BLaER1 (cell line): ENCODE results near the gene ARF3.

Experiments used
- H3K27ac ChIP-seq: shearing (Covaris generic); formaldehyde crosslinking; 2 replicates; pipeline ENCODE4 v1.8.1; 2022
- H3K27me3 ChIP-seq: shearing (Covaris generic); formaldehyde crosslinking; 2 replicates; pipeline ENCODE4 v1.8.1; 2022
- H3K36me3 ChIP-seq: shearing (Covaris generic); formaldehyde crosslinking; 2 replicates; pipeline ENCODE4 v1.8.1; 2022
- H3K4me1 ChIP-seq: shearing (Covaris generic); formaldehyde crosslinking; 2 replicates; pipeline ENCODE4 v1.8.1; 2022
- H3K4me2 ChIP-seq: shearing (Covaris generic); formaldehyde crosslinking; 2 replicates; pipeline ENCODE4 v1.8.1; 2022
- H3K4me3 ChIP-seq: shearing (Covaris generic); formaldehyde crosslinking; 2 replicates; pipeline ENCODE4 v1.8.1; 2022
- H3K9ac ChIP-seq: shearing (Covaris generic); formaldehyde crosslinking; 2 replicates; pipeline ENCODE4 v1.8.1; 2022
- H3K9me3 ChIP-seq: shearing (Covaris generic); formaldehyde crosslinking; 2 replicates; pipeline ENCODE4 v1.8.1; 2022
- H4K20me1 ChIP-seq: shearing (Covaris generic); formaldehyde crosslinking; 2 replicates; pipeline ENCODE4 v1.8.1; 2022
- Cebpa-rat ChIP-seq: shearing (Covaris generic); IDR thresholded peaks from 2 replicates; pipeline ENCODE4 v1.8.1; 2022

The ARF3 gene

DNA sequence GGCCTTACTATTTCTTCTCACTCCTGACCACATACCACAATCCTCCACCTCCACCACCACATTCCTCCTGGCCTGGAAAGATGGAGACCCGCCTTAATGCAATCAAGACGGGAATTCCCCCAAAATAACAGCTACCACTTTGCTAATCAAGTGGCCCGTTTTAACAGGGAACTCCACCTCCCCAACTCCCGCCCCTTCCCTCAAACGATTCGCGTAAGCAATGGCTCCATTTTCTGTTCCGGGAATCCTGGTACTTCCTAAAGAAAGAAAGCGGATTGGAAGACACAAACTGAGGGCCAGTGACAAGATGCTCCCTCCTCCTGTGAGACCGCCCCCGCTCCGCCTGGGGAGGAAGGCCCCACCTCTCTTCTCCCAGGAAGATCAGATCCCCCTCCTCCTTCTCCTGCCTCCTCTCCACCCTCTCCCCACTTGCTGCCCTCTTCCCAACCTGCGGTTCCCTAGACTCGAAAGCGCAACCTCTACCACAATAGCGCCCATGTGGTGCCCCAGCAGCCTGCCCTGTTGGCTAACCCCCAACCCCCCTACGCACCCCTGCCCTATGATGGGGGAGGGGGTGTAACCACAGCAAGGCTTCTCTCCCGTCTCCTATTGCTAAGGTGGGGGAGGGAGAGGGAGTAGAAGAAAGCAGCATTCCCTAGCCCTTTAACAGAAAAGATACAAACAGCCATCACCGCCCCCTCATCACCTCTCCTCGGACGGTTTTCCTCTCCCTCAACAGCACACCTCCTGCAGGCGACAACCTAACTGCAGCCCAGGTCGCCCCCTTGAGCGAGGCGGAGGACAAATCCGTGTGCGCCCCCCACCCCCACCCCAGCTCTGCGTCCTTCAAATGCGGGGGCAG is 777 bp downstream of the ARF3 start:
- peak overlapping the region; percentile 96 for H3K4me2 ChIP-seq
- peaks cover 51% of the 10 kb centered on the region for H4K20me1 ChIP-seq
- no peak for TF ChIP-seq Cebpa-rat
- H3K9me3 ChIP-seq: no peaks in the 10 kb centered on the region
- peak overlapping the region; percentile 81 for H3K4me3 ChIP-seq
- H3K36me3 ChIP-seq: peaks cover 35% of the 10 kb centered on the region
- H3K4me1 ChIP-seq: peaks cover 38% of the 10 kb centered on the region
- peak overlapping the region; percentile 71 for H3K27ac ChIP-seq
- no peaks in the 10 kb centered on the region for H3K27me3 ChIP-seq
- peak overlapping the region; percentile 83 for H3K9ac ChIP-seq

DNA sequence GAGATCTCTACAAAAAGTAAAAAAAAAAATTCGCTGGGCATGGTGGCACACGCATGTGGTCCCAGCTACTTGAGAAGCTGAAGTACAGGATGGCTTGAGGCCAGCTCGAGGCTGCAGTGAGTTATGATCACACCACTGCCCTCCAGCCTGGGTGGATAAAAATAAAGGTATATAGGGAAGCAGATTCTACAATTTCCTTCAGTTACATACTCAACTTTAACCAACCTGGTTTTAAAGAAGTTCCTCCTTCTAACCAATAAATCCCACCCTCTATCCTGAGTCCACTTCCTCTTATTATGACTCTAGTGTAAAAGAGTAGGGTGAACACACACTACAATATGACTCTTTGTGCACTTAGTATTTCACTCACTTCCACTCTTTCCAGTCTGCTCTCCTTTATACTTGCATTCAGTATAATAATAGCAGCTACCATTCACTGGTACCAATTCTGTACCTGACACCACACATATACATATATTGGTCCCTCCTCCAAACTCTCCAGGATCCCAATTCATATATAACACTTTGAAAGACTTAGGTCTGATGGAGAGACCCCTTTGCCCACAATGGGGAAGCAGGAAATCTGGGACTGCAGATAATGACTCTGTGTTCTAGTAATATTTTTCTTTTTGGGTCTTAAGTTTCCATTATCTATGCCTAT is 2.3 kb downstream of the ARF3 start:
- Histone ChIP-seq H3K27me3 (no peaks in the 10 kb centered on the region), H3K4me2 (peak overlapping the region; percentile 96), H3K36me3 (peaks cover 50% of the 10 kb centered on the region), H3K9ac (no peak overlapping the region), H3K27ac (no peak overlapping the region), H3K9me3 (no peaks in the 10 kb centered on the region), H3K4me1 (peaks cover 38% of the 10 kb centered on the region), H4K20me1 (peaks cover 66% of the 10 kb centered on the region), H3K4me3 (no peak overlapping the region)
- no peak for TF ChIP-seq Cebpa-rat

DNA sequence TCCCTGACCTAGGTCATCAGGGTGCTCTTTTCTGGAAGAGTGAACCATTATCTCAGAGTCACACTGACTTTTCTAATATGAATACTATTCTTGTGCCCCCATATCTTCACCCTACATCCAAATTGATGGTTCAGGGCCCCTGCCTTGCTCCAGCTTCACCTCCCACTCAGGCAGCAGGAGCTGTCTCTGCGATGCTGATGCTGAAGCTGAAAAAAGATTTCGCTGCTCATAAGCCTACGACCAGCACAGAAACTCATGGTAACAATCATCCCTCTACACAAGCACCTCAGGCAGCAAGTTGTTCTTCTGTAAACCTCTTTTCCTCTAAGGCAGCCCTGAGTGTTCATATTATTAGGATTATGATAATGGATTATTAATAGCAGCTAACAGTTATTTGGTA is 3.2 kb downstream of the ARF3 start:
- no peak overlapping the region for H3K27ac ChIP-seq
- H3K27me3 ChIP-seq: no peaks in the 10 kb centered on the region
- H3K36me3 ChIP-seq: peaks cover 56% of the 10 kb centered on the region
- H3K4me3 ChIP-seq: no peak overlapping the region
- no peak overlapping the region for H3K4me2 ChIP-seq
- H3K9ac ChIP-seq: no peak overlapping the region
- no peak for TF ChIP-seq Cebpa-rat
- peaks cover 38% of the 10 kb centered on the region for H3K4me1 ChIP-seq
- peaks cover 76% of the 10 kb centered on the region for H4K20me1 ChIP-seq
- H3K9me3 ChIP-seq: no peaks in the 10 kb centered on the region

DNA sequence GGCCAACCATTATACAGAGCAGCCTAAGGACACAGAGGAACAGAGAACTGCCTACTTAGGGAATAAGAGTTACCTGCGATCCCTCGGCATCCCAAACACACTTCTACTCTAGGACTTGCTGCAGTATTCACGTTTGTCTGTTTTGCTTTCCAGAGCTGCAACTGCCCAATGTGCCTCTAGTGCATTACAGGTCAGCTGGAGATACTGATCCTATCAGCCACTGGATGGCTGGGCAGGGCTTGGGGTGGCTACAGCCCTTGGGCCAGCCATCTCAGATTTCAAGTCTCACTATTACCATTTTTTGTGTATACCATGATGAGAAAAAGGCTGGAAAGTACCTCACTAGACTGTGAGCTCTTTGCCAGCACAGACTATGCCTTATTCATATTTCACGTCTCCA is 4.6 kb downstream of the ARF3 start:
- peaks cover 28% of the 10 kb centered on the region for H3K4me1 ChIP-seq
- no peak overlapping the region for H3K4me2 ChIP-seq
- peaks cover 89% of the 10 kb centered on the region for H4K20me1 ChIP-seq
- H3K36me3 ChIP-seq: peaks cover 70% of the 10 kb centered on the region
- H3K9ac ChIP-seq: no peak overlapping the region
- no peaks in the 10 kb centered on the region for H3K27me3 ChIP-seq
- TF ChIP-seq Cebpa-rat: no peak
- no peaks in the 10 kb centered on the region for H3K9me3 ChIP-seq
- H3K4me3 ChIP-seq: no peak overlapping the region
- no peak overlapping the region for H3K27ac ChIP-seq

DNA sequence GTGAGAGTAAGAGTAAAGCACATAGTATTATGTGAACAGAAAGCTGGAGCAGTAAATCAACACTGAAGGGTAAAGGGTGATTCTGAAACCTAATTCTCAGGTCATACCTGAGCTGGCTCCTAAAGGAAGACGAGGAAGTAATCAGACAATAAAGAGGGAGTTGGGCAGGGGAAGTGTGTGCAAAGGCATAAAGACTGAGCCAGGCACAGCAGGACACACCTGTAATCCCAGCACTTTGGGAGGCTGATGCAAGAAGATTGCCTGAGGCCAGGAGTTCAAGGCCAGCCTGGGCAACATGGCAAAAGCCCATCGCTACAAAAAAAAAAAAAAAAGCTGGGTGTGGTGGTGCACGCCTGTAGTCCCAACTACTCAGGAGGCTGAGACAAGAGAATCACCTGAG is 9.6 kb downstream of the ARF3 start:
- no peak overlapping the region for H3K4me2 ChIP-seq
- H3K9me3 ChIP-seq: no peaks in the 10 kb centered on the region
- no peak overlapping the region for H3K9ac ChIP-seq
- no peaks in the 10 kb centered on the region for H3K27me3 ChIP-seq
- TF ChIP-seq Cebpa-rat: no peak
- H4K20me1 ChIP-seq: peaks cover 100% of the 10 kb centered on the region
- no peak overlapping the region for H3K4me3 ChIP-seq
- no peaks in the 10 kb centered on the region for H3K4me1 ChIP-seq
- peaks cover 86% of the 10 kb centered on the region for H3K36me3 ChIP-seq
- no peak overlapping the region for H3K27ac ChIP-seq

DNA sequence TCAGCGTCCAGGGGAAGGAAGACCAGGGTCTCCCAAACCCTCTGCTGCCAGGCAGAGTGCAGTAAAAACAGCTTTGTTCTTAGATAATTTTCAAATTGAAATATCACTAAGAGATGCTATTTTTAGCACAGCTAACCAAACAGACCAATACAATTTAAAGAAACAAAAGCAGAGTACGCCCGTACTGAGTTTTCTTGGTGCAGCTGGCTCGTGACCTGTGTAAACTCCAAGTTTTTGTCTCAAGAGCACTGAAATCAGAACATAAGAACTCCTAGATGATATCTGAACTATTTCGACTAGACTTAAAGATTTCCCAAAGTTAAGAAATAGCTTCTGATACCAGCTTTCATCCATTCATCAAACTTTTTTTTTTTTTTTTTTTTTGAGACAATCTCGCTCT is 10.3 kb downstream of the ARF3 start:
- Histone ChIP-seq H3K4me3 (no peak overlapping the region), H4K20me1 (peaks cover 100% of the 10 kb centered on the region), H3K4me2 (no peak overlapping the region), H3K27ac (no peak overlapping the region), H3K4me1 (no peaks in the 10 kb centered on the region), H3K27me3 (no peaks in the 10 kb centered on the region), H3K9ac (no peak overlapping the region), H3K9me3 (no peaks in the 10 kb centered on the region), H3K36me3 (peaks cover 86% of the 10 kb centered on the region)
- no peak for TF ChIP-seq Cebpa-rat

DNA sequence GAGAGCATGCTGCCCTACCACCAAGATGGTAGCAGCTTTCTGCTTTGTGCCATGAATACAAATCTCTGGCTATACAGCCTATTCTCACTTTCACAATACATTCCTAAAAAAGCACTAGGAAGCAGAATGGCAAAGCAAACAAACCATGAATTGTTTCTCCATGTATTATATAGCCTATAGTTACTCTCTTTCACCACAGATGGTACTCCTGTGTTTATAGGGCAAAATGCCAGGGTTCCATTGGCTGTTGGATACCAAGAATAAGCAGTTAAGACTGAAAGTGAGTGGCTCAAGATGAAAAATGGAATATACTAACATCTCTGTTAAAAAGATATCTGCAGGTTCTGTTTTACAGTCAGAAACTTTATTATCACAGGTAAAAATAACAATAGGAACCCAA is 11.1 kb downstream of the ARF3 start:
- H3K4me3 ChIP-seq: no peak overlapping the region
- no peak for TF ChIP-seq Cebpa-rat
- H3K36me3 ChIP-seq: peaks cover 86% of the 10 kb centered on the region
- no peak overlapping the region for H3K9ac ChIP-seq
- H4K20me1 ChIP-seq: peaks cover 100% of the 10 kb centered on the region
- H3K4me2 ChIP-seq: no peak overlapping the region
- no peaks in the 10 kb centered on the region for H3K9me3 ChIP-seq
- H3K27me3 ChIP-seq: no peaks in the 10 kb centered on the region
- H3K4me1 ChIP-seq: no peaks in the 10 kb centered on the region
- no peak overlapping the region for H3K27ac ChIP-seq

DNA sequence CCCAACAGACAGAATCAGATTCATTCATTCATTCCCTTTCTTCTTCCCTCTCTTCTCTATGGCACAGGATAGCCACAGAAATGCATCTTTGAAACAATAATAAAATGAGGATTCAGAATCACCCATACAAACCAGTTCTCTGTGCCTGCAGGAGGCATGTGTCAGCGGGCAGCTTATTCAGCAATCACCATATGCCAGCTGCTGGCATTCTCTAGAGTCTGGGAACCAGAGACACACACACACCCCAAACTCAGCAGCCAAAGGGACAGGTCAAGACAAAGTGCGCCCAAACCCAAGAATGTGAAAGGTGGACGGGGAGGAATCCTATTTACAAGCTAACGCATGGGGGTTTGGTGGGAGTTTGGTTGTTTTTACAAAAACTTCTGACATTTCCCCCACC is 14.1 kb downstream of the ARF3 start:
- H3K9ac ChIP-seq: no peak overlapping the region
- no peaks in the 10 kb centered on the region for H3K9me3 ChIP-seq
- H3K27me3 ChIP-seq: no peaks in the 10 kb centered on the region
- no peak overlapping the region for H3K4me3 ChIP-seq
- TF ChIP-seq Cebpa-rat: no peak
- H3K4me2 ChIP-seq: no peak overlapping the region
- peaks cover 89% of the 10 kb centered on the region for H3K36me3 ChIP-seq
- H3K27ac ChIP-seq: no peak overlapping the region
- peaks cover 91% of the 10 kb centered on the region for H4K20me1 ChIP-seq
- no peaks in the 10 kb centered on the region for H3K4me1 ChIP-seq

DNA sequence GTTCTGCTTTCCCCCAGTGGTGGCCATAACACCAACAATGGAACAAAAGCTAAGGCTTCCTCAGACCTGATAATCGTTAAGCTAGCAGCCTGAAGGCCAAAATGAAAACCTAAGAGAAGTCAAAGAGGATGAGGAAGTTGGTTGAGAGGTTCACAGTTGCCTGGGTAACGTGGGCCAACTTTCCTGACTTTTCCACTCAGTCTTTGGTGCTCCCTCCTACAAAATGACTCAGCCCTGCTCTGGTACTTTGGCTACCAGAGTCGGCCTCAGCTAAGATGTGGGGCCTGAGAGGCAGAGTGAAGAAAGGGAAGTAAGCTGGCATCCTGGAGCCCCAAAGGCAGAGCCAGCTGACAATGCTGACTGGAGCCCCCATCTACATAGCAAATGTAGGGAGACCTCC is 17.1 kb downstream of the ARF3 start:
- no peak overlapping the region for H3K4me3 ChIP-seq
- no peaks in the 10 kb centered on the region for H3K9me3 ChIP-seq
- H3K4me1 ChIP-seq: peaks cover 11% of the 10 kb centered on the region
- no peak overlapping the region for H3K4me2 ChIP-seq
- no peaks in the 10 kb centered on the region for H3K27me3 ChIP-seq
- H3K27ac ChIP-seq: no peak overlapping the region
- peaks cover 92% of the 10 kb centered on the region for H3K36me3 ChIP-seq
- TF ChIP-seq Cebpa-rat: no peak
- H4K20me1 ChIP-seq: peaks cover 86% of the 10 kb centered on the region
- no peak overlapping the region for H3K9ac ChIP-seq

DNA sequence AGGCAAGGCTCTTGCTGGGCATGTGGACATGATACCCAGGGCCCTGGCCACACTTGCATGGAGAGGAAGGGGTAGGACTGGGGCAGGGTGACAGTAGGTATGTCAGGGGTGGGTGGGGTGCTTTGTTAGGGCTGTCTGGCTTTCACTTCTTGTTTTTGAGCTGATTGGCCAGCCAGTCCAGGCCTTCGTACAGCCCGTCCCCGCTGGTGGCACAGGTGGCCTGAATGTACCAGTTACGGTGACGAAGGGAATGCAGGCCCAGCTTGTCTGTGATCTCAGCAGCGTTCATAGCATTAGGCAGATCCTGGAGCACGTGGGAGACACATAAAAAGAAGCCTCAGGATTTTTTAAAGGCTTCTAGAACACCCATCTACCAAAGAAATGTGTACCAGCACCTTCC is 18.5 kb downstream of the ARF3 start:
- TF ChIP-seq Cebpa-rat: no peak
- Histone ChIP-seq H4K20me1 (peaks cover 83% of the 10 kb centered on the region), H3K36me3 (peaks cover 92% of the 10 kb centered on the region)

More for the DNA sequence above, 18.5 kb downstream of the ARF3 start:
- H3K27ac ChIP-seq: no peak overlapping the region
- H3K4me3 ChIP-seq: no peak overlapping the region
- no peaks in the 10 kb centered on the region for H3K27me3 ChIP-seq
- H3K9me3 ChIP-seq: no peaks in the 10 kb centered on the region
- H3K4me2 ChIP-seq: no peak overlapping the region
- peaks cover 25% of the 10 kb centered on the region for H3K4me1 ChIP-seq
- no peak overlapping the region for H3K9ac ChIP-seq
